Activated T-cell treated with anti-CD3 and anti-CD28 coated beads for 1 hour (primary cell): ENCODE data around the gene IQCE.
"Not testable (repeated sequence)": the region's sequence is repeated elsewhere in the genome, so short reads cannot be mapped to it uniquely, and the experiment has no call there.

ENCODE experiments used
- DNase-seq: peaks from one replicate; pipeline ENCODE4 v3.0.0-alpha.2; 2020; ENCODE audit warnings: low read depth

Gene IQCE

DNA sequence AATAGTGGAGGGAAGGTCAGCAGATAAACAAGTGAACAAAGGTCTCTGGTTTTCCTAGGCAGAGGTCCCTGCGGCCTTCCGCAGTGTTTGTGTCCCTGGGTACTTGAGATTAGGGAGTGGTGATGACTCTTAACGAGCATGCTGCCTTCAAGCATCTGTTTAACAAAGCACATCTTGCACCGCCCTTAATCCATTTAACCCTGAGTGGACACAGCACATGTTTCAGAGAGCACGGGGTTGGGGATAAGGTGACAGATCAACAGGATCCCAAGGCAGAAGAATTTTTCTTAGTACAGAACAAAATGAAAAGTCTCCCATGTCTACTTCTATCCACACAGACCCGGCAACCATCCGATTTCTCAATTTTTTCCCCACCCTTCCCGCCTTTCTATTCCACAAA lies 25.2 kb upstream of the IQCE start:
- DNase-seq, result not testable (repeated sequence)

DNA sequence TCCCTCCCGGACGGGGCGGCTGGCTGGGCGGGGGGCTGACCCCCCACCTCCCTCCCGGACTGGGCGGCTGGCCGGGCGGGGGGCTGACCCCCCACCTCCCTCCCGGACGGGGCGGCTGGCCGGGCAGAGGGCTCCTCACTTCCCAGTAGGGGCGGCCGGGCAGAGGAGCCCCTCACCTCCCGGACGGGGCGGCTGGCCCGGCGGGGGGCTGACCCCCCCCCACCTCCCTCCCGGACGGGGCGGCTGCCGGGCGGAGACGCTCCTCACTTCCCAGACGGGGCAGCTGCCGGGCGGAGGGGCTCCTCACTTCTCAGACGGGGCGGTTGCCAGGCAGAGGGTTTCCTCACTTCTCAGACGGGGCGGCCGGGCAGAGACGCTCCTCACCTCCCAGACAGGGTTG lies 24.6 kb upstream of the IQCE start:
- DNase-seq, result not testable (repeated sequence)

DNA sequence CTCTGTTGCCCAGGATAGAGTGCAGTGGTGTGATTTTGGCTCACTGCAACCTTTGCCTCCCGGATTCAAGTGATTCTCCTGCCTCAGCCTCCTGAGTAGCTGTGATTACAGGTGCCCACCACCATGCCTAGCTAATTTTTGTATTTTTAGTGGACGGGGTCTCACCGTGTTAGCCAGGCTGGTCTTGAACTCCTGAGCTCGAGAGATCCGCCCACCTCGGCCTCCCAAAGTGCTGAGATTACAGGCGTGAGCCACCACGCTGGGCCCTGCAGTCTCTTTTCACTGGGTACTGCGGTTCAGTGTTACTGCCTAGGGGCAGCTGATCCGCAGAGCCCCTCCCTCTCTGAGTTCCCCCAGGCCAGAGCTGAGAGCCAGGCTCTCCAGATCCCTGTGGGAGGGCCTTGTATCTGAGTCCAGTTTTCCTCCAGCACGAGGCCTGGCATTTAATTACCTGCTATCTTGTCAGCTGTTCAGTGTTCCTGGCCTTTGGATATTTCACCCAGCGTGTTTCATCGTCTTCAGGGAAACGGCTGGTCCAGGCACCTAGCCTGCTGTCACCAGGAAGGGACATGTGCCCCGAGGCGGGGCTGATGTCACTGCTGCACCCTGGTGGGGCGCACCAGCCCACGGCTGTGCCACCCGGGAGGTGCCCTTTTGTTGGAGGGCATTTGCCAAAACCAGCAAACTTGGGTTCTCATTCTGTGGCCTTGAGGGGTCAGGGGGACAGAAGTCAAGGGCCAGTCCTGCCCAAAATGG lies 22.7 kb upstream of the IQCE start:
- not testable (repeated sequence) for DNase-seq

DNA sequence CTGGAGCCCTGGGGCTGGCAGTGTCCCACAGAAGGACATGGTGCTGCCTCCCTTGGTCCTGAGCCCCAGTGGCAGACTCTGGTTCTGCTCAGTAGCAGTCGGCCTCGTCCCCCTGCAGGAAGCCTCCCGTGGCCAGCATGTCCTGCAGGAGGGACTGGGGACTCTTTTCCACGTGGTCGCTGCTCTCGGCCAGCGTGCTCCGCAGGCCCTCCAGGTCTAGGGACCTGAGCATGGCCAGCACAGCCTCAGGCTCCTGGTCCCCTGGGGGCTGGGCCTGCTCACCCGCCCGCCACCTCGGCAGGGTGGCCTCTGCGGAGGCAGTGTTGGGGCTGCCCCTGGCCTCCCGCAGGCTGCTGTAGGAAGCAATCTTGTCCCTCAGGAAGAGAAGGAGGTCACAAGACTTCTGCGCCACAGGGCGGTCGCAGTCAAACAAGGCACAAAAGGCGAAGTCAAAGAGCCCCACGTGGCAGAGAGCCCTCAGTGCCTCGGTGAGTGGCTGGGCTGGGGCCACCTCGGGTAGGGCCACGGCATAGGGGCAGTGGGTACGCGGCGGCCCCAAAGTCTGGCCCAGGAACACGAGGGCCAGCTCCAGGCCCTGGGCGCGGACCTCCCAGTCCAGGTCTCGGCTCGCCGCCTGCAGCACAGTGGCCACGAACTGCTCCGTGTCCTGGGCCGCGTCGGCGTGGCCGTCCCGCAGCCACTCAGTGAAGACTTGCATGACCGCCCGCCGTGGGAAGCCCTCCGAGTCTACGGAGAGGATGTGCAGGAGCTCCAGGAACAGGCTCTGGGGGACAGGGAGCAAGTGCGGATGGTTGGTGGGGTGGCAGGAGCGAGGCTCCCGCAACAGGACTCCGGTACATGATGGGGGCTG lies 20.6 kb upstream of the IQCE start:
- no peak for DNase-seq

DNA sequence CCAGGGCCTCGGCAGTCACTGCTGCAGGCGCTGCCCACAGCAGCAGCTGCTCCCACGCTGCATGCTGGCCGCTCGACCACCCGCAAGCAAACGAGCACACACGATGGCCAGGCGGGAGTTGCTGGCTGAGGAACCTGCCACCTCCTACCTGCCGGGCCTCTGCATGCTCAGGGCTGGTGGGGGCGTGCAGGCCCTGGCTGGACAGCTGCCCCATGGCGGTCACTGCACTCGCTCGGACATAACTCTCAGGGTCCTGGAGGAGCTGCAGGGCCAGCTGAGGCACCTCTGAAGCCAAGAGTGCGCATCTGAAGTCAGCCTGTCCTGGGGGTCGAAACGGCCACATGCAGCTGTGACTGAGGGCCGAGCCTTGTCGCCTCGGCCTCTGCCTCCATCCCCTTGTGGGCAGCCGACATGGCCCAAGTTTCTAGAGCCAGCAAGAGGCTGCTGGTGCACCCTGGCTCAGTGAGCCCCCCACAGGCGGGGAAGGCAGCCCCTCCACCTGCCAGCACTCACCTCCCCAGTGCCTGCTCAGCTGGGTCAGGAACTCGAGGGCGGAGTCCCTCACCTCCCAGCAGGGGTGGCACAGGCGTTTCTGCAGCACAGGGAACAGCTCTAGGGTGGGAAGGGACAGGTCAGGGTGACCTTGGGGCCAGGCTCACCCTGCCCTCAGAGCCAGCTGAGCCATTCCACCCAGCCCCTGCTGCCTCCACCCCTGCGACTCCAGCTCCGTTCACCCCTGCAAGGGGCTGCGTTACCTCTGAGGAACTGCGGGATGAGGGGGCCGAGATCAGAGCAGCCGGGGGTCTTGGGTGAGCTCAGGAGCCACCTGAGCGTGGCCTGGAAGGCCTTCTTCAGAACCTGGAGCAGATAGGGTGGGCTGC lies 19.5 kb upstream of the IQCE start:
- DNase-seq, result no peak

DNA sequence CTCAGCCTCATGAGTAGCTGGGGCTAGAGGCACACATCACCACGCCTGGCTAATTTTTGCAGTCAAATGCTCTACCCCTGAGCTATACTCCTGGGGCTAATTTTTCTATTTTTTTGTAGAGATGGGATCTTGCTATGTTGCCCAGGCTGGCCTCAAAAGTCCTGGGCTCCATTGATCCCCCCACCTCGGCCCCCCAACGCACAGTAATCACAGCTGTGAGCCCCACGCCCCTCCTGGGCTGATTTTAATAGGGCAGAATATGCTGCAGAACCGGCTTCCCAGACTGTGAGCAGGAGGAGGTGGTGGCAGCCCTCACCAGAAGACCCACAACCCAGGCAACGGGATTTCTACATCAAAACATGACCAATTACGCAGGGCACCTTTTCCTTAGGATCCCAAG lies 18.6 kb upstream of the IQCE start:
- no peak for DNase-seq

DNA sequence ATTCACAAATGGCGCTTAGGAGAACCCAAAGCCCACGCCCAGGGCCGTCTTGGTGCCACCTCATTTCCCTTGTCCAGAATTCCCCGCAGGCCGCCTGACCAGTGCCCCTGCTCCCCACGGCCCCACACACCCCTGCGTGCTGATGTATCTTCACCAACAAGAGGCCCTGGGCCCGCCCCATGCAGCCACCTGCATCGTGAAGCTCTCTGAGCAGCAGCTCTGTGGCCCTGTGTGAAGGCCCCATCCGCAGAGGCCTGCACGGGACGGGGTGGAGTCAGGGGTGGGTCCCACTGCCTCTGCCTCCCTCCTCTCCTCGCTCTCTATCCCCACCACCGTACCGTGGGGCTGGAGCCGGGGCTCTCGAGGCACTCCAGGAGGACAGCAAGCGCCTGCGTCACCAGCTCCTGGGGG lies 18.1 kb upstream of the IQCE start:
- no peak for DNase-seq

DNA sequence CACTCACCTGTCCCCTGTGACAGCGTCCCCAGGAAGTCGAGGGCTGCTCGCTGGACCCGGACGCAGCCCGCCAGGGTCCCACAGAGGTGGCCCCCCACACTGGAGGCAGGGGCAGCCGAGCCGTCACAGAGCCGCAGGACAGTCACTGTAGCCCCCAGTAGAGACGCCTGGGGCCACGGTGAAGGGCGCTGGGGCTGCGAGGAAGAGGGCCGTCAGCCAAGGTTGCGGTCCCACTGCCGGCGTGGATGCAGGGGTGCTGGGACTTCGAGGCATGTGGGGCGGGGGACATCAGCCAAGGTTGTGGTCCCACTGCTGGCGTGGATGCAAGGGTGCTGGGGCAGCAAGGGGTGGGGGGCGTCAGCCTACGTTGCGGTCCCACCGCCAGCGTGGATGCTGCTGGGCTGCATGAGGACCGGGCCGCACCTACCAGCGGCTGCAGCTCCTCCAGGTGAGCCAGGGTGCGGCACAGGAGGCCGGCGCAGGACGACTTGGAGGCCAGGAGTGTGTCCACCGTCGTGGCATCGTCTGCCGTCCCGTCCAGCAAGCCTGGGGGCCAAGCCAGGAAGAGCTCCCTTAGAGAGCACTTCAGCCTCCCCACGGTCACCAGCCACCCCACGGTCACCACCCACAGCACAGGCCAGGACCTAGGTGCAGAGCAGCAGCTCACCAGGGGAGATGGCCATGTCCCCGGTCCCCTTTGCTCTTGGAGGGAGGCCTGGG lies 17.3 kb upstream of the IQCE start:
- no peak for DNase-seq

DNA sequence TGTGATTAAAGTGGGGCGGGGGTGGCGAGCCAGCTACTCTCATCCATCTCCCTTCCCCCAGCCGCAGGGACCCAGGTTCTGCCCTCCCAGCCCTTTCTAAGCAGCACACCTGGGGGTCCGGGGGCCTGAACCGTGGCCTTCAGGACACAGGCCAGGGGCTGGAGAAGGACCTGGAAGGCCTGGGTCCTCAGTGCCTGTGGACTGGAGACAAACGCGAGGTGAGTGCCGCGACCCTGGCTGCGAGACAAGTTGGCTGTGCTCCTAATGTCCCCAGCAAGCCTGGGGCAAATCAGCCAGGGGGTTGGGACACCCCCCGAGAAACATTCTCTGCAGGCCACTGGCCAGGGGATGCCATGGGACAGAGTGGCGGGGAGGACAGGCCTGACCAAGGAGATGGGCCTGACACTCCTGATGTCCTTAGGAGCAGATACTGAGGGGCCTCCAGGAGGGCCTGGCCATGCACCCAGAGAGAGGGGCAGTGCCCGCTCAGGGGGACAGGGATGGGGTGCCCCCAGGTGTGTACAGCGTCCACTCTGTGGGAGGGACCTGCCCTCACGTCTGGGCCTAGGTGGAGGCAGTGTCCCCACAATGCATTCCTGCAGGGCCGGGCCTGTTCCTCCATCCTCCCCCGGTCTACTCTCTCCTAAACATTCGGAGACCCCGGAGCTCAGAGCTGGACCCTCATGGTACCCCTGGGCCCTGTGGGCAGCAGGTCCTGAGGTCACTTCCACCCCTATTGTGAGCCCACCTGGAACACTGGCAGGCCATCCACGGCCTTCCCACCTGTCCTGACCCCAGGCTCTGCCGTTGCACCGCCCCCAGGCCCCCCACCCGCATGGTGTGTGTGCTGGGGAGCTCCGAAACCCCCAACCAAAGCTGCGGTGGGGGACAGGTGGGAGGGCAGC lies 16.5 kb upstream of the IQCE start:
- no peak for DNase-seq

DNA sequence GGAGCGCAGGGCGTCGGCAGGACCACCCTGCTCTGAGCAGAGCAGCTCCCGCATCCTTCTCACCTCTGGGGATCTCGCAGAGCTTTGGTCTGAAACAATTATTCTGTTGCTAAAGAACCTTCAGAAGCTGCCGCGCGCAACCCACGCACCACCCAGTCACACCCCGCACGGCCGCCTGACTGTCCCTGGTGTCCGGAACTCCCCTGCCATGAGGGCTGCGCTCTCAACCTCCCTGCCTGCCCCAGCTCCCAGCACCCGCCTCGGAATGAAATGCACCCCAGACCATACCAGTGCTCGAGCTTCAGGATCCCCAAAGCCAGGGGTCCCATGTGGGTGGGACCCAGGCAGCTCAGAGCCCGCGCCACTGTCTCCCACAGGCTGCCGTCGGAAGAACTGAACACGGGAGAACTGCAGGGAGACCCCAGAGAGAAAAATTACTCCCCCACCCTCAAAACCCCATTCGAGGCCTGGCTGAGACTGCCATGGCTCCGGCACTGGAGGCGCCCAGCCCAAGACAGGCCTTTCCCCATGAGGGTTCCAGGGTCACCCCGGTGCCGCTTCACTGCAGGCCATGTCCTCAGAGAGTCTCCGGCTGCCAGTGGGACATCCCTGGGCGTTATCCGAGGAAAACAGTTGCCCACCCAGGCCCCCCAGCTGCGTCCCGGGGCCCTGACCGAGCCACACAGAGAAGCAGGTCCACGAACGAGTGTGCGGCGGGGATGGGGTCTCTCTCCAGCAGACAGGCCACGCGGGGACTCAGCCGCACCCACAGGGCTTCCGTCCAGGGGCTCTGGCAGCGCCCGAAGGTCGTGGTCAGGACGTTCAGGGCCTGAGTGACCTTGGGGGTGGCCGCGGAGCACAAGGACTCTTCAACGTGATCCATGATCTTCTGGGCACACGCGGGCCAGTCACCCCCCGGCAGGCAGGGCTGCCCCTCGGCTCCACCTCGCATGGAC lies 15.6 kb upstream of the IQCE start:
- DNase-seq, result no peak

DNA sequence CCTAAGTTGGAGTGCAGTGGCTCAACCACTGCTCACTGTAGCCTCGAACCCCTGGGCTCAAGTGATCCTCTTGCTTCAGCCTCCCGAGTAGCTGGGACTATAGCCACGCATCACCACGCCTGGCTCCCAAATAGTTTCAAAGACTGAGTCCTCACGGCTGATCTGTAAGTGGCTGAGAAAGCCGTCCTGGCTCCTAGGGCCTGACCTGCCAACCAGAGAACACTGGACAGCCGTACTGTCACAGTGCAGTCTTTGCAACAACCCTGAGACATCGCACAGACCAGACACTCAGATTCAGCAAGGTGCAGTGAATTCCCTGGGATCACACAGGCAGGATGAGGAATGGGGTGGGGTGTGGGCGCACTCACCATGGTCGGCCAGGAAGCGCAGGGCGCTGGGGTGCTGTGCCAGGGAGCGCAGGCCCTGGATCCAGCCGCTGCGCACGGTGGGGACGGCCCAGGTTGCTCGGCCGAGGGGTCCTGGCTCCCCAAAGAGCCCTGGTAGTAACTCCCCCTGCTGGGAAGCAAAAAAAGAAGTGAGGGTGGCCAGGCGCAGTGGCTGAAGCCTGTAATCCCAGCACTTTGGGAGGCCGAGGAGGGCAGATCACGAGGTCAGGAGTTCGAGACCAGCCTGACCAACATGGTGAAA lies 14.1 kb upstream of the IQCE start:
- no peak for DNase-seq

DNA sequence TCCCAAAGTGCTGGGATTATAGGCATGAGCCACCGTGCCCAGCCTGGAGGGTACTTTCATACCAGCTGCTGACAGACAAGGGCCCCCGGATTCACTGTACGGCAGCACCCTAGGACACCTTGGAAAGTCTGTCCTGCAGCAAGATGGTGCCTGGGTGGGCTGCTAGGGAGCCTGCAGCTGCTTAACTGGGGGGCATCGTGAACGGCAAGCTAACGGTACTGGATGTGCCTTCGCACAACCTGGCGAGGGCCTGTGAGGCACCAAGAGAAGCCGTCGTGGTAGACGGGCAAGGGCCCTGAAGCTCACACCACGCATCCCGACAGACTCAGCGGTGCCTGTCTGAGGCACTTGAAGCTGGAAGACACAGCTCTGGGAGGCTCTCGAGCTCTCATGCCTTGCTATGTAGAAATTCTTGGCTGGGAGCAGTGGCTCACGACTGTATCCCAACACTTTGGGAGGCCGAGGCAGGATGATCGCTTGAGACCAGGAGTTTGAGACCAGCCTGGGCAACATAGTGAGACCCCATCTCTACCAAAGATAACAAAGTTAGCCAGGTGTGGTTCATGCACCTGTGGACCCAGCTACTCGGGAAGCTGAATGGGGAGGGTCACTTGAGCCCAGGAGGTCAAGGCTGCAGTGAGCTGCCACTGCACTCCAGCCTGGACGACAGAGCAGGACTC lies 12.9 kb upstream of the IQCE start:
- DNase-seq, result no peak

DNA sequence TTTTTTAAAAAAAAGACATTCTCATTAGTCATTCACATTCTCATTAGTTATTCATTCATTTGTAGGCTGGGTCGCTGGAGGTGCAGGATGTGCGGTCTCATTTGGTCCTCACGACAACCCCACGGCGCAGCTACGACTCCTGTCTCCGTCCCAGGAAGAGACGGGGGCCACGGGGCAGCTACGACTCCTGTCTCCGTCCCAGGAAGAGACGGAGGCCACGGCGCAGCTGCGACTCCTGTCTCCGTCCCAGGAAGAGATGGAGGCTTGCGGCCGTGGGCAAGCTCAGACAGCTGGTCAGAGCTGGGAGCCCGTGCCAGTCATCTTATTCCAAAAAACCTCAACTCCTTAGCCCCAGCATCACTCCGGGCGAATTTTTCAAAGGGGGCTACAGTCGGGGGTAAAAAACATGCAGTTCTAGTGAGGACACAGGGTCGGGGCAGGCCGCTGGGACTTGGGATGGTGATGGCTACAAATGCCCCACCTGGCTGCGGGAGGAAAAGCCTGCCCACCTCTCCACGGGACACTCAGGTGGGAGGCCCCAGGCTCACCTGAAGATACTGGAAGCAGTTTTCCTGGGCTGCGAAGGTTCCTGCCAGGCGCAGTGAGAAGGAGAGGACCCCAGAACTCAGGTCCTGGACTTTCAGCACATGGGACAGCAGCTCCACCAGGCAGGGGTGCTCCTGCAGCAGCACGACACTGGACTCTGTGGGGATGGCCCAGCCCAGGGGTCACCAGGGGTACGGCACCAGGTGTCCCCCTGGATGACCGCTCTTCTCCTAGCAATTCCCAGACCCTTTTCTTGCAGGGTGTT lies 11.8 kb upstream of the IQCE start:
- no peak for DNase-seq

DNA sequence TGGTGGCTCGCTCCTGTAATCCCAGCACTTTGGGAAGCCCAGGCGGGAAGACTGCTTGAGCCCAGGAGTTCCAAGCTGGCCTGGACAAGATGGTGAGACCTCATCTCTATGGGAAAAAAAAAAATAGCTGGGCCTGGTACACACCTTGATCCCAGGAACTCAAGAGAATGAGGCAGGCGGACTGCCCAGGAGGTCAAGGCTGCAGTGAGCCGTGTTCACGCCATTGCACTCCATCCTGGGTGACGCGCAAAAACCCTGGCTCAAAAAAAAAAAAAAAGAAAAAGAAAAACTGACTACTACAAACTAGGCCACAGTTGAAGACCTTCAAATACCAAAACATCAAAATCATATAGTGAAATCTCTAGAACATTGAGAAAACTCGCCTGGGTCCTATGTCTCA lies 7.4 kb upstream of the IQCE start:
- DNase-seq, result no peak

DNA sequence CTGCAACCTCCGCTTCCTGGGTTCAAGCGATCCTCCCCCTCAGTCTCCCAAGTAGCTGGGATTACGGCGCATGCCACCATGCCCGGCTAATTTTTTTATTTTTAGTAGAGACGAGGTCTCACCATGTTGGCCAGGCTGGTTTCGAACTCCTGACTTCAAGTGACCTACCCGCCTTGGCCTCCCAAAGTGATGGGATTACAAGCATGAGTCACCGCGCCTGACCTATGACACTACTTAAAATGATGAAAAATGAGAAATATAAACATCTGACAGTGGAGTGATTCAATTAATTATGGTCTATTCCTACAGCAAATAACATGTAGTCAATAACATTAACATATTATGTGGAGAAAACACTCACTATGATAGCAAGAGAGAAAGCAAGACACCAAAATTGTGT lies 5.7 kb upstream of the IQCE start:
- no peak for DNase-seq

DNA sequence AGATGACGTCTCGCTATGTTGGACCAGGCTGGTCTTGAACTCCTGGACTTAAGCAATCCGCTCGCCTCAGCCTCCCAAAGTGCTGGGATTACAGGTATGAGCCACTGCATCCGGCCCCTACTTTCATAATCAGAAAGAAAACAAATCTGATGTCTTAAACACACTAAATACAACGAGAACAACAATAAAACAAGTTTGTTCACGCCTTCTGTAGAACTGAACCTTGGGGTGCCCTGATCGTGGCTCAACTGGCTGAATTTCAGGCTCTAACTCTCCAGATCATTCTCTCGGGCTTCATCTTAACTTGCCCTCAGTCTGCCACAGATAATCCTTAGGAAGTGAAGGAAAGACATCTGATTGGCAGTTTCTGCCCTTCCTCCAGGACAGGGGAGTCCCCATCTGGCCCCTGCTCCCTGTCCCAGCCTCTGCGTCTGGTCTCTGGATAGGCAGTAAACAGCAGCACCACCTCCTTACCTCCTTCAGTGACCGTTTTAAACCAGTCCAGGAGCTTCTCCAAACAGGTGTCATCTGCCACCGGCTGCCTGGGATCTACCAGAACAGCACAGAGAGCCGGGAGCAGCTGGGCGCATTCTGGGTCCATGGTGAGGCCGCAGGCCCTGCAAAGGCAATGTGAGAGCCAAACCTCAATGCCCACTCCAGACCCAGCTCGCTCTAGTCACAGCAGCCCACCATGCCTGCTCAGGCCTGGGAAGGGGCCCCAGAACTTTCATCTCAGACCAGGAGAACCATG lies 4.8 kb upstream of the IQCE start:
- no peak for DNase-seq

DNA sequence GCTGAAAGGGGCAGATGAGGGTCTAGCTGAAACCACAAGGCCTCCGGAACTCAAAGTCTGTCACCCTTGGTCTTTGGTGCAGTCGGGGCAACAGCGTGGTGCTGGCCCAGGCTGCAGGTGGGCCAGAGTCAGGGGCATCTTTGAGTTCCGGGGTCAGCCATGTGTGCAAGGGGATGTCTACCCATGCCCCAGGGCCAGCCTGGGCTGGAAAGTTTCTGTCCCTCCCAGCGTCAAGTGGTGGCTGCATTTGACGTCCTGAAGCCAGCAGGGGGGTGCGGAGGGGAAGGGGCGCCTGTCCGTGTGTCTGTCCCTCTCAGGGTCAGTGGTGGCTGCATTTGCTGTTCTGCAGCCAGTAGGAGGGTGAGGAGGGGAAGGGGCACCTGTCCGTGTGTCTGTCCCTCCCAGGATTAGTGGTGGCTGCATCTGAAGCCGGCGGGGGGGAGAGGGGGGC lies 4.1 kb upstream of the IQCE start:
- no peak for DNase-seq
